Effector memory CD4-positive, alpha-beta T cell (primary cell): ENCODE results near the gene NADK2.
"Not testable (repeated sequence)": the region's sequence is repeated elsewhere in the genome, so short reads cannot be mapped to it uniquely, and the experiment has no call there.

Source experiments
- DNase-seq, 3 donors: peaks; one replicate each; pipeline ENCODE4 v3.0.0-alpha.2; 2020
- H3K27ac ChIP-seq: 2 replicates; pipeline ENCODE4 v1.7.0; 2013; ENCODE audit warnings: mild to moderate bottlenecking, low read length, moderate library complexity; ENCODE audit not compliant: insufficient read depth, poor library complexity, severe bottlenecking
- H3K27me3 ChIP-seq: replicated peaks from 2 replicates; pipeline ENCODE4 v1.7.0; 2013; ENCODE audit warnings: mild to moderate bottlenecking, low read length; ENCODE audit not compliant: insufficient read depth, control insufficient read depth, poor library complexity, severe bottlenecking
- H3K36me3 ChIP-seq: 2 replicates; pipeline ENCODE4 v1.7.0; 2013; ENCODE audit warnings: mild to moderate bottlenecking, low read length, moderate library complexity; ENCODE audit not compliant: control insufficient read depth, insufficient read depth
- H3K4me1 ChIP-seq: 2 replicates; pipeline ENCODE4 v1.7.0; 2013; ENCODE audit warnings: low read length, mild to moderate bottlenecking; ENCODE audit not compliant: control insufficient read depth, insufficient read depth, poor library complexity, severe bottlenecking
- H3K4me3 ChIP-seq: 2 replicates; pipeline ENCODE4 v1.7.0; 2013; ENCODE audit warnings: low read length, low read depth, mild to moderate bottlenecking; ENCODE audit not compliant: insufficient read depth, poor library complexity, severe bottlenecking
- H3K9me3 ChIP-seq: 2 replicates; pipeline ENCODE4 v1.7.0; 2013; ENCODE audit warnings: mild to moderate bottlenecking, low read length, moderate library complexity; ENCODE audit not compliant: control insufficient read depth

NADK2 gene

DNA sequence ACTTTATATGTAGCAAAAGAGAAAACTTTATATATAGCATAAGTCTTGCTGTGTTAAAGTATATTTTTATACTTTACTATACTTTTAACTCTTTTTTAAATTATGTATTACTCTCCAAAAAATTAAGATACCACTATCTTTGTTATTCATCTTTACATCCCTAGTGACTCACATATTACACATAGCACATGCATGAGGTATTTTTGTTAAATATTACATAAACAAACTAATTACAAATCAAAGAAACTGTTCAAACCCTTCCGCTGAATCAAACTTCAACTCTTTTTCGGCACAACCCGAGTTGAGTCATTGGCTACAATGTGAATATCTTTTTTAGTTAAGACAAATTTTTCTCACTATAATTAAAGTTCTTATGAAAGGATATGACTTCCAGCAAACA, 32.1 kb downstream of the NADK2 start:
- Histone ChIP-seq H3K27me3 (no peaks in the 10 kb centered on the region), H3K9me3 (no peaks in the 10 kb centered on the region), H3K27ac (no peak overlapping the region), H3K4me1 (no peaks in the 10 kb centered on the region), H3K36me3 (peaks cover 10% of the 10 kb centered on the region), H3K4me3 (no peak overlapping the region)
- no peak for DNase-seq

DNA sequence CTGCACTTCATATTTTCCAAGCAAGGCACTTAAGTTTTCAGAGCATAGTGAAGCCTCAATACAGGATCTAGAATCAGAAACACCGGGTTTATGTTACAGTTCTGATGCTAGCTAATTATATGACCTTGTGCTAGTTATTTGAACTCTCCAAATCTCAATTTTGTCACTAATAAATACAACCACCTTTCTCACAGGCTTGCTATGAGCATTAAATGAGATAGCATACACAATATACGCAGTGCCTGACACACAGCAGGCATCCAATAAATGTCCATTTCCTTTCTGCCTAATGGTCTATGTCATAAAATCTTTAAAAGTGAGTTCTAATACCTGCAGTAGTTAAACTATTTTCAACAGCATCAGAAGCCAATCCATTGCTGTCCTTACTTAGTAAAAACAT, 32.9 kb downstream of the NADK2 start:
- no peaks in the 10 kb centered on the region for H3K9me3 ChIP-seq

DNA sequence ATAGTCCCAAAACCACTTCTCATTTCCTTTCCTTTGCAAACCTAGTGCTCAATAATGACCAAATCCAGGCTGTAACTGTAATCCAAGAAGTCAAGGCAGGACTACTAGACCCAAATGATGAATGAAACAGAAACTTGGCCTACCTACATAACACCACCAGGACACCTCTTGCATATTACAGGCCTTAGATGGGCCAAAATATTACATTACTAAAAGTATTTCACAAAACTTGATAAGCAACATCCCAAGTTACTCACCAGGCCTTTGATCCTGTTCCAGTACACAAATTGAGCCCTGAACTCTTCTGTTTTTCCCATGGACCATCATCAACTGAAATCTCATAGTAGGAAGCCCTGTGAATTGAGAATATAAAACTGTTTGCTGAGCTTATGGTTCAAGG, 34.8 kb downstream of the NADK2 start:
- Histone ChIP-seq H3K4me1 (no peaks in the 10 kb centered on the region), H3K9me3 (no peaks in the 10 kb centered on the region), H3K4me3 (no peak overlapping the region), H3K27me3 (no peaks in the 10 kb centered on the region), H3K27ac (no peak overlapping the region), H3K36me3 (peaks cover 6% of the 10 kb centered on the region)
- DNase-seq = no peak

More for the DNA sequence above, 32.9 kb downstream of the NADK2 start:
- no peak overlapping the region for H3K4me3 ChIP-seq
- no peak for DNase-seq
- peaks cover 7% of the 10 kb centered on the region for H3K36me3 ChIP-seq
- H3K27ac ChIP-seq = no peak overlapping the region
- H3K27me3 ChIP-seq = no peaks in the 10 kb centered on the region
- no peaks in the 10 kb centered on the region for H3K4me1 ChIP-seq

DNA sequence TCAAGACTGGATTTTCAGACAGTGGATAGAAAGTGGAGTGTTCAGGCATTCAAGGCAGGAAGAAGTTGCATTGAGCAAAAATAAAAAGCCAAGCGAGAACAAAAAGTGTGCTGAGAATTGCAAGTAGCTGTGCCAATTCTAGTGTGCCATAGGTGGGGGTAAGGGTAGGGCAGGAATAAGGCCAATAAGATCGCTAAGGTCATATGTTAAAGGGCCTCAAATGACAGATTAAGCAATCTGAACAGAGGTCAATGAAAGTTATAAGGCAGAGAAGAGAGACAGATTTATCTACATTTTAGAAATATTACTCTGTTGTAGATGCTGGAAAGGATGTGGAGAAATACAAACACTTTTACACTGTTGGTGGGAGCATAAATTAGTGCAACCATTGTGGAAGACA, 36.4 kb downstream of the NADK2 start:
- no peak for DNase-seq
- Histone ChIP-seq H3K4me1 (no peaks in the 10 kb centered on the region), H3K36me3 (peaks cover 13% of the 10 kb centered on the region)

DNA sequence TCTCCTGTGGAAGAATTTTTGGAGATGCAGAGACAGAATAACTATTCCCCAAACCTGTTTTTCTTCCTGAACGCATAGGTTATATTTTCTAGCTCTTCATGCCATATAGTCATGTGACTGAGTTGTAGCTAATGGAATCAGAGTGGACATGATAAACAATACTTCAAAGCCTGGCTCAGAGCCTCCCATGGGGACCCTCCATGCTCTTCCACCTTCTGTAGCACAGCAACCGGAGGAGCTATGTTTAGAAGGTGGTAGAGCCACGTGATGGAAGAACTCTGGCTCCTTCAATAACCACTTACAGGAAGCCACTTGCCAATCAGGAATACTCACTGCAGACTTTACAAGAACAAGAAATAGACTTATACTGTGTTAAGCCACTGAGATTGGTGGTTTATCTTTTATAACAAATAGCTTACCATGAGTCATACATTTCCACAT, 39.2 kb downstream of the NADK2 start:
- Histone ChIP-seq H3K27me3 (no peaks in the 10 kb centered on the region), H3K27ac (no peak overlapping the region), H3K9me3 (no peaks in the 10 kb centered on the region), H3K4me3 (no peak overlapping the region), H3K36me3 (peaks cover 13% of the 10 kb centered on the region), H3K4me1 (no peaks in the 10 kb centered on the region)
- no peak for DNase-seq

More for the DNA sequence above, 36.4 kb downstream of the NADK2 start:
- Histone ChIP-seq H3K27ac (no peak overlapping the region), H3K27me3 (no peaks in the 10 kb centered on the region), H3K9me3 (no peaks in the 10 kb centered on the region), H3K4me3 (no peak overlapping the region)

DNA sequence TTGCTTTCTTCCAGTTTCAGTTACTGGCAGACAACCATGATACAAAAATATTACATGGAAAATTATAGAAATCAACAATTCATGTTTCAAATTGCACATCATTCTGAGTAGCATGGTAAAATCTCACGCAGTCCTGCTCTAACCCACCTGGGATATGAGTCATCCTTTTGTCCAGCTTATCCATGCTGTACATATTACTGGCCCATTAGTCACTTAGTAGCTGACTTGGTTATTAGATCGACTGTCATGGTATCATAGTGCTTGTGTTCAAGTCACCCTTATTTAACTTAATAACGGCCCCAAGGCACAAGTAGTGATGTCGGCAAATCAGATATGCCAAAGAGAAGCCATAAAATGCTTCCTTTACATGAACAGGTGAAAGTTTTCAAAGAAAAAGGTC, 41.2 kb downstream of the NADK2 start:
- Histone ChIP-seq H3K27me3 (no peaks in the 10 kb centered on the region), H3K4me1 (no peaks in the 10 kb centered on the region), H3K9me3 (no peaks in the 10 kb centered on the region), H3K27ac (no peak overlapping the region), H3K36me3 (peaks cover 13% of the 10 kb centered on the region), H3K4me3 (no peak overlapping the region)
- DNase-seq = no peak

DNA sequence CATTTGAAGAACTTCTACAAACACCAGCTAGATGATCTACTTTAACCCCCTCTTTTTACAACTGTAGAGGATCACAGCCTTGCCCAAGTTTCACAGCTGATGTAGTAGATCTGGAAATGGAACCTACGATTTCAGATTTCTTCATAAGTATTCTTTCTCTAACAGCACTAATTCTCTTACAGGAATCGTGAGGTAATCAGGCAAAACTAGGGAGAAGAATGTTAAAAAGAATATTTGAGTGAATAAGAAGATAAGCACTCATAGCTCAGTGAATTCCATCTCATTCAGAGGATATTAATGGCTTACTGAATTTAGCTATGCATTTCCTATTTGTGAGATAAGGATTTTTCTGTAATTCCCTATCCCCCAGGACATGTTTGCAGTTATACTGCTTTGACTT, 42.1 kb downstream of the NADK2 start:
- no peak for DNase-seq
- no peaks in the 10 kb centered on the region for H3K27me3 ChIP-seq
- peaks cover 18% of the 10 kb centered on the region for H3K36me3 ChIP-seq

DNA sequence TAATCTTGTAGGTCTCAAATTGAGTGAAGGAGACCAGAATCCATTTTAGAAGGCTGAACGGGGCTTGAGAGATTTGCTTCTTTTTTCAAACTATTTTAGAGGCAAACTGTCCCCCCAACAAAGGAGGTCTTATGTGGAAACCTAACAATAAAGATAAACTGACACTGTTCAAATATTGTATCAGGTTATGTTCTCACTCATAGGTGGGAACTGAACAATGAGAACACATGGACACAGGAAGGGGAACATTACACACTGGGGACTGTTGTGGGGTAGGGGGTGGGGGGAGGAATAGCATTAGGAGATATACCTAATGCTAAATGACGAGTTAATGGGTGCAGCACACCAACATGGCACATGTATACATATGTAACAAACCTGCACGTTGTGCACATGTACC, 42.9 kb downstream of the NADK2 start:
- not testable (repeated sequence) for H3K27me3 ChIP-seq, H3K4me3 ChIP-seq, H3K9me3 ChIP-seq, DNase-seq, H3K4me1 ChIP-seq, H3K27ac ChIP-seq
- H3K36me3 ChIP-seq = peaks cover 19% of the 10 kb centered on the region

More for the DNA sequence above, 42.1 kb downstream of the NADK2 start:
- no peaks in the 10 kb centered on the region for H3K4me1 ChIP-seq
- H3K9me3 ChIP-seq = no peaks in the 10 kb centered on the region
- H3K4me3 ChIP-seq = no peak overlapping the region
- H3K27ac ChIP-seq = no peak overlapping the region

DNA sequence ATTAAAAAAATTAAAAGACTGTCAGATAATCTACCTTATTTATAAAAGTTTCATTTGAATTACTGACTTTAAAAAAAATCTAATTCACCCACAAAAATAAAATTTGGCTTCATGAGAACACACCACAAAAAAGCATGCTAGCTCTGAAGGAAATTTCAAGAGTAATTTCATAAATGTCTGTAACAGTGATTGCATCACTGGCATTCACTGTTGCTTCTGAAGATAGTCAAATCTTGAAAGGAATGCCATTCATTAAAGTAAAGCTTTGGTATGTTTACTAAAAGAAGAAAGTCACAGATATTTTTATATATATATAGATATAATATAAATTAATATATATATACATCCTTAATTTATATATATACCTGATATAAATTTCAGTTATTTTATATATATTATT, 43.4 kb downstream of the NADK2 start:
- DNase-seq = no peak
- Histone ChIP-seq H3K9me3 (no peaks in the 10 kb centered on the region), H3K27ac (no peak overlapping the region), H3K4me3 (no peak overlapping the region), H3K4me1 (no peaks in the 10 kb centered on the region), H3K27me3 (no peaks in the 10 kb centered on the region), H3K36me3 (peaks cover 19% of the 10 kb centered on the region)

DNA sequence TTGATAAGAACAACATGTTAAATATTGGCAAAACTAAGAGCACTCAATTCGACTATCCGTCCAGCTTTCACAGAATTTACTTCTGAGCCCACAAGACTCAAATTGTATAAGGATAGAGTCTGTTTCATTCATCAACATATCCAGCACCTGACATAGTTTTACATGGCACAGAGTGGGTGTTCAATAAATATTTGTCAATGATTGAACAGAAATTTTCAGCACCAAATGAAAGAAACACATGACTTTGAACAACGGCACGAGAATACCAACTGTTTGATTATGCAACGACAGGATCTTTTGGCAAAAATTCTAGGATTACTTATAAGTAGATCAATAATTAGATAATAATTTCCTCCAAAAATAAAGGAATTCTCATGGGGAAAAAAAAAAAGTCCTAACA, 48.0 kb downstream of the NADK2 start:
- no peak for DNase-seq

DNA sequence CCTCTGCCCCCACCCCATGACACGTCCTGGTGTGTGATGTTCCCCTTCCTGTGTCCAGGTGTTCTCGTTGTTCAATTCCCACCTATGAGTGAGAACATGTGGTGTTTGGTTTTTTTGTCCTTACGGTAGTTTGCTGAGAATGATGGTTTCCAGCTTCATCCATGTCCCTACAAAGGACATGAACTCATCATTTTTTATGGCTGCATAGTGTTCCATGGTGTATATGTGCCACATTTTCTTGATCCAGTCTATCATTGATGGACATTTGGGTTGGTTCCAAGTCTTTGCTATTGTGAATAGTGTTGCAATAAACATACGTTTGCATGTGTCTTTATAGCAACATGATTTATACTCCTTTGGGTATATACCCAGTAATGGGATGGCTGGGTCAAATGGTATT, 57.3 kb downstream of the NADK2 start:
- H3K27me3 ChIP-seq, H3K9me3 ChIP-seq, H3K27ac ChIP-seq, H3K4me3 ChIP-seq, H3K36me3 ChIP-seq, H3K4me1 ChIP-seq, DNase-seq: not testable (repeated sequence)

More for the DNA sequence above, 48.0 kb downstream of the NADK2 start:
- peaks cover 6% of the 10 kb centered on the region for H3K36me3 ChIP-seq
- H3K27me3 ChIP-seq = no peaks in the 10 kb centered on the region
- H3K4me1 ChIP-seq = no peaks in the 10 kb centered on the region
- no peak overlapping the region for H3K4me3 ChIP-seq
- H3K27ac ChIP-seq = no peak overlapping the region
- no peaks in the 10 kb centered on the region for H3K9me3 ChIP-seq
